Uterus (tissue), 2 donors: ENCODE results near the gene VWA8.

Experiments used
- POLR2A ChIP-seq, 2 donors: fragments of 450-650 bp; IDR thresholded peaks; one replicate each; pipeline ENCODE4 v1.6.1; 2016; ENCODE audit warnings: antibody characterized with exemption in 2 of 2, mild to moderate bottlenecking in 1 of 2, moderate library complexity in 1 of 2
- TF ChIP-seq, protein P1 (sequence below), 4 experiments: fragments of 200-600 bp in 2 of 4; fragments of 450-650 bp in 2 of 4; sonication (generic) in 2 of 4; IDR thresholded peaks; one replicate each; pipeline ENCODE4 v1.5.1; 2016 to 2019; ENCODE audit warnings: antibody characterized with exemption in 4 of 4, mild to moderate bottlenecking in 2 of 4, moderate library complexity in 1 of 4

GRCh38 chr13:41710771-41711170 is 250.1 kb downstream of the VWA8 start:
- TF ChIP-seq, protein P1, sequence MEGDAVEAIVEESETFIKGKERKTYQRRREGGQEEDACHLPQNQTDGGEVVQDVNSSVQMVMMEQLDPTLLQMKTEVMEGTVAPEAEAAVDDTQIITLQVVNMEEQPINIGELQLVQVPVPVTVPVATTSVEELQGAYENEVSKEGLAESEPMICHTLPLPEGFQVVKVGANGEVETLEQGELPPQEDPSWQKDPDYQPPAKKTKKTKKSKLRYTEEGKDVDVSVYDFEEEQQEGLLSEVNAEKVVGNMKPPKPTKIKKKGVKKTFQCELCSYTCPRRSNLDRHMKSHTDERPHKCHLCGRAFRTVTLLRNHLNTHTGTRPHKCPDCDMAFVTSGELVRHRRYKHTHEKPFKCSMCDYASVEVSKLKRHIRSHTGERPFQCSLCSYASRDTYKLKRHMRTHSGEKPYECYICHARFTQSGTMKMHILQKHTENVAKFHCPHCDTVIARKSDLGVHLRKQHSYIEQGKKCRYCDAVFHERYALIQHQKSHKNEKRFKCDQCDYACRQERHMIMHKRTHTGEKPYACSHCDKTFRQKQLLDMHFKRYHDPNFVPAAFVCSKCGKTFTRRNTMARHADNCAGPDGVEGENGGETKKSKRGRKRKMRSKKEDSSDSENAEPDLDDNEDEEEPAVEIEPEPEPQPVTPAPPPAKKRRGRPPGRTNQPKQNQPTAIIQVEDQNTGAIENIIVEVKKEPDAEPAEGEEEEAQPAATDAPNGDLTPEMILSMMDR (IDR thresholded peaks at IDR 0.05), result no peak
- TF ChIP-seq POLR2A (IDR thresholded peaks at IDR 0.05), result no peak
